Ascending aorta (tissue), 2 donors: Measurements from ENCODE around the gene TUBGCP2. TPM values are rescaled to one million over a fixed set of nuclear protein-coding genes. Genes with fewer than 3 reads are reported as not detected.

Source experiments
- DNase-seq, 2 donors: peaks; one replicate each; pipeline ENCODE4 v3.0.0-alpha.2; 2019; ENCODE audit warnings: low spot score in 2 of 2
- H3K27ac ChIP-seq, 2 donors: fragments of 200-600 bp; sonication (generic); one replicate each; pipeline ENCODE4 v1.5.1; 2016 to 2017; ENCODE audit warnings: mild to moderate bottlenecking in 1 of 2
- H3K27me3 ChIP-seq: fragments of 200-600 bp; sonication (generic); one replicate; pipeline ENCODE4 v1.5.1; 2017
- H3K36me3 ChIP-seq, 2 donors: fragments of 200-600 bp; sonication (generic); one replicate each; pipeline ENCODE4 v1.5.1; 2016
- H3K4me1 ChIP-seq, 2 donors: fragments of 200-600 bp; sonication (generic); one replicate each; pipeline ENCODE4 v1.5.1; 2016 to 2017; ENCODE audit warnings: mild to moderate bottlenecking in 1 of 2
- H3K4me3 ChIP-seq, 2 donors: fragments of 200-600 bp; sonication (generic); one replicate each; pipeline ENCODE4 v1.5.1; 2016 to 2017; ENCODE audit warnings: mild to moderate bottlenecking in 1 of 2
- H3K9me3 ChIP-seq, 2 donors: fragments of 200-600 bp; sonication (generic); one replicate each; pipeline ENCODE4 v1.5.1; 2016
- intact Hi-C: fragments of 100-400 bp; cut with DNase I; formaldehyde crosslinking; loops from one replicate; pipeline ENCODE4 v1.15.1; 2023
- total RNA-seq: library from RNA; depleted of rRNA; stranded (reverse); fragments of >200 nt; gene quantifications from one replicate; pipeline ENCODE4 v1.1.0, GENCODE V29; 2016
- TF ChIP-seq, protein P1 (sequence below), 3 experiments: fragments of 200-600 bp in 2 of 3; fragments of 450-650 bp in 1 of 3; sonication (generic) in 2 of 3; IDR thresholded peaks; one replicate each; pipeline ENCODE4 v1.5.1; 2016 to 2019; ENCODE audit warnings: antibody characterized with exemption in 3 of 3, mild to moderate bottlenecking in 1 of 3, moderate library complexity in 1 of 3

TUBGCP2 gene
- total RNA-seq, 1 donor from 2014 or later = 72.4 TPM

DNA sequence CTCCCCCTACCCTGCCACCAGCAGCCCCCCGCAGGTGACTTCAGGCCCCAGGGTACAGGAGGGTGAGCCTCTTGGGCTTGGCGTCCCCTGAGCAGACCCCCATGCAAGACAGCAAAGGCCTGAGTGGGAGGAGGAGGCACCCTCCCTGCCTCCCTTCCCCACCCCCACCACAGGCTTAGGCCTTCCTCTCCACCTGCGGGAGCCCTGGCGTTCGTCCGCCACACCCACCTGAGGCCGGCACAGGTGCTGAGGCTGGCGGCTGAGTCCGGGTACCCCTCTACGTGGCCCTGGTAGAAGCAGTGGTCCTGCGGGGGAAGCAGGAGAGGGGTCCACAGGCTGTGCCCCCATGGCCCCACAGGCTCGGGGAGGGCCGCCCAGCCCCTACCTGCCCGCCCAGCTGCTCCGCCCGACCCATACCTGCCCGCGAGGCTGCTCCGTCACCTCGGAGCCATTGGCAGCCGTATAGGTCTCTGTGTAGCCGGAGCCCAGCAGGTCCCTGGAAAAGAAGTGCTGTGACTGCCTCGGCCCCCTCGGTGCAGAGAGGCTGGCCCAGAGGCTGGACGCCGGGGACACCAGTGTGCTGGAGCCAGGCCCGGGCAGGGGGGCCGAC is 35.0 kb downstream of the TUBGCP2 start:
- Histone ChIP-seq H3K4me1 (peaks cover 0 to 3% of the 10 kb centered on the region in 2 donors), H3K36me3 (peaks cover 0 to 16% of the 10 kb centered on the region in 2 donors), H3K27ac (no peak overlapping the region), H3K9me3 (no peaks in the 10 kb centered on the region), H3K27me3 (no peaks in the 10 kb centered on the region), H3K4me3 (no peak overlapping the region)
- DNase-seq = no peak
- TF ChIP-seq, protein P1, sequence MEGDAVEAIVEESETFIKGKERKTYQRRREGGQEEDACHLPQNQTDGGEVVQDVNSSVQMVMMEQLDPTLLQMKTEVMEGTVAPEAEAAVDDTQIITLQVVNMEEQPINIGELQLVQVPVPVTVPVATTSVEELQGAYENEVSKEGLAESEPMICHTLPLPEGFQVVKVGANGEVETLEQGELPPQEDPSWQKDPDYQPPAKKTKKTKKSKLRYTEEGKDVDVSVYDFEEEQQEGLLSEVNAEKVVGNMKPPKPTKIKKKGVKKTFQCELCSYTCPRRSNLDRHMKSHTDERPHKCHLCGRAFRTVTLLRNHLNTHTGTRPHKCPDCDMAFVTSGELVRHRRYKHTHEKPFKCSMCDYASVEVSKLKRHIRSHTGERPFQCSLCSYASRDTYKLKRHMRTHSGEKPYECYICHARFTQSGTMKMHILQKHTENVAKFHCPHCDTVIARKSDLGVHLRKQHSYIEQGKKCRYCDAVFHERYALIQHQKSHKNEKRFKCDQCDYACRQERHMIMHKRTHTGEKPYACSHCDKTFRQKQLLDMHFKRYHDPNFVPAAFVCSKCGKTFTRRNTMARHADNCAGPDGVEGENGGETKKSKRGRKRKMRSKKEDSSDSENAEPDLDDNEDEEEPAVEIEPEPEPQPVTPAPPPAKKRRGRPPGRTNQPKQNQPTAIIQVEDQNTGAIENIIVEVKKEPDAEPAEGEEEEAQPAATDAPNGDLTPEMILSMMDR (IDR thresholded peaks at IDR 0.05) = no peak
- intact Hi-C loops = no loop called here

DNA sequence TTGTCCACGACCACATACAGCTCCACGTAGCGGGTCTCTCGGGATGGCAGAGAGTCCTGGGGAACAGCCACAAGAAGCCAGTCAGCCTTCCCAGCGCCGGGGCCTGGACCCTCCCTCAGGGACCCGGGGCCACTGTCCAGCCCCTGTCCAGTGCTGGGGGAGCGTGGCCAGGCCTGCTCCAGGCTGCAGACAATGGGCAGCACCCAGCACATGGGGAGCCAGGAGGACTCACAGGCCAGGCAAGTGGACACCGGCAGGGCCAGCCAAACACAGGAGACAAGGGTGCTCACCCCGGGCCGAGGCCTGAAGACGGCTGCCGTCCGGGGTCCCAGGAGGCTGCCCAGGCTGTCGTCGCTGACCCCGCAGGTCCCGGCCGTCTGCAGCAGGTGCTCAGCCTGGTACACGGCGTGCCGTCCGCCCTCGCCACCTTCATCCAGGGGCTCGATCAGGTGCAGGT is 35.7 kb downstream of the TUBGCP2 start:
- no peak overlapping the region for H3K27ac ChIP-seq
- no peak overlapping the region for H3K4me3 ChIP-seq
- H3K27me3 ChIP-seq = no peaks in the 10 kb centered on the region
- intact Hi-C loops = no loop called here
- peaks cover 0 to 15% of the 10 kb centered on the region in 2 donors for H3K36me3 ChIP-seq
- H3K9me3 ChIP-seq = no peaks in the 10 kb centered on the region
- TF ChIP-seq, protein P1 (IDR thresholded peaks at IDR 0.05) = no peak
- DNase-seq = no peak
- peaks cover 0 to 3% of the 10 kb centered on the region in 2 donors for H3K4me1 ChIP-seq

DNA sequence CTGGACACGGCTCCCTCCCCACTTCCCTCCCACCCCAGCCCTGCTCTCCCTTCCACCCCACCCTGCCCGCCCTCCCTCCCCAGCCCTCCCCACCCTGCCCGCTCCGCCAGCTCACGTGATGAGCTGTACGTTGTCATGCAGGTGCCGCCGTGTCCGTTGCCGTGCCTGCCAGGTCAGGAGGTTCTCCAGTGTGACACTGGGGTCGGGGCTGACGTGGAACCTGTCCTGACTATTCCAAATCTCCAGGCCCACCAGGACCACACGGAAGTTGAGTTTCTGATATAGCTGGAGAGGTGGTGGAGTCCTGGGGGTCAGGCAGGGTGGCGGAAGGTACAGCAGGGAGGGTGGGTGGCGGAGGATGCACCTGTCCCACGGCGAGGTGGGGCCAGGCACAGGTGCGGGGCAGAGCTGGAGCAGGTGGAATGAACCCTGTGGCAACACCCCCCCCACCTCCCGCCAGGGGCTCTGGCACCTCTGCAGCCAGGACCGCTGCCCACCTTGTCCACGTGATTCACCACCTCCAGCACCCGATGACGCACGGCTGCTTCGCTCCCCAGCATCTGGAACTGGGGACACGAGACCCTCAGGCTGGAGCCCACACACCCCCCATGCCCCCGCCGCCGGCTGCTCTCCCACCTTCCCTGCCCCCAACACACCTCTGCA is 36.2 kb downstream of the TUBGCP2 start:
- peaks cover 0 to 3% of the 10 kb centered on the region in 2 donors for H3K4me1 ChIP-seq
- no peaks in the 10 kb centered on the region for H3K9me3 ChIP-seq
- TF ChIP-seq, protein P1 (IDR thresholded peaks at IDR 0.05) = no peak
- no peak for DNase-seq
- H3K27me3 ChIP-seq = no peaks in the 10 kb centered on the region
- peaks cover 0 to 15% of the 10 kb centered on the region in 2 donors for H3K36me3 ChIP-seq
- H3K27ac ChIP-seq = no peak overlapping the region
- intact Hi-C loops = no loop called here
- H3K4me3 ChIP-seq = no peak overlapping the region

DNA sequence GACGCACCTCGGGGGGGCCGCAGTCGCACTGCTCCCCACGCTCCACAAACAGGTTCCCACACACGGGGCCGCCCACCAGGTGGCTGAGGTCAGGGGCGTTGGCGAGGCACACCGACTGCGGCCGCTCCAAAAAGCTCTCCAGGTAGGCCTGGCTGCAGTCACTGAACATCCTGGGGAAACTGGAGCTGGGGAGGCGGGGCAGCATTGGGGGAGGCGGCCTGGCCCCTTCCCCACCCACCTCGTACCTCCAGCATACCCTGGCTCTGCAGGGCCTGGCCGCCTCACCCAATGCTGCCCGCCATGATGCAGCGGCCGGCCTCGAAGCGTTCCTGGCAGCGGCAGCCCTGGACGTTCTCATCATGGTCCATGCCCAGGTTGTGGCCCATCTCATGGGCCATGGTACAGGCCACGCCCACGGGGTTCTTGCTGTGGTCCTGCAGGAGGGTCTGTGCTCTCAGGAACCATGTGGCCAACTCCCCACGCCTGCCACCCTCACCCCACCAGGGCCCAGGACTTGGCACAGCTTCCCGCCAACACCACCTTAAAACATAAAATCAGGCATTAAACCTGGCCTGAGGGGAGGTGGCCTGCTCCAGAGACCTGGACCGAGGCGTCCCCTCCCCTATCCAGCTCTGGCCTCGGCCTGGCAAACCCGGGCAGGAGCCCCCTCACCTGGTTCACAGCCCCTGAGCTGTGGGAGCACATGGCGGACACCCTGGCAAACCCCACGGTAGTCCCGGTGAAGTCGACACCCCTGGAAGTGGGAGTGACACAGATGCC is 37.0 kb downstream of the TUBGCP2 start:
- intact Hi-C loops = no loop called here

DNA sequence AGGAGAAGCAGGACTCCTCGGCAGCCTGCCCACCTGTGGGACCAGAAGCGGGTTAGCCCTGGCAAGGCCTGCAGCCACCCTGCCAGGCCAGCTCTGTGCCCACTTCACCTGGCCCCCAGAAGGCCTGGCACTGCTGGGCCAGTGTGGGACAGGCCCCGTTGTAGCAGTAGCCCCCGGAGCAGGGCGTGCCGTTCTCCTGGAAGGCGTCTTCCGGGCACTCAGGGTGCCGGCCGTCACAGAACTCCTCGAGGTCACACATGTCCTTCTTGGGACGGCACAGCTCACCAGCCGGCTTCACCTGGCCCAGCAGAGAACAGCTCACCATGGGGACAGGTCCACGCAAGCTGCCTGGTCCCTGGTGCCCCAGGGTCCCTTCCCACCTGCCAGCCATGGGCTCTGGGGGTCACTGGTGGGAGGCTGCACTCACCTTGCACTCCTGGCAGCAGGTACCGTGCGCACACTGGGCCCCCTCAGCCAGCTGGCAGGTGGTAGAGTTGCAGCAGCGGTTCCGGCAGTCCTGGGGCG is 37.8 kb downstream of the TUBGCP2 start:
- H3K9me3 ChIP-seq = no peaks in the 10 kb centered on the region
- no peak for DNase-seq
- H3K36me3 ChIP-seq = peaks cover 0 to 15% of the 10 kb centered on the region in 2 donors
- H3K27ac ChIP-seq = no peak overlapping the region
- intact Hi-C loops = no loop called here
- H3K4me1 ChIP-seq = no peaks in the 10 kb centered on the region
- no peaks in the 10 kb centered on the region for H3K27me3 ChIP-seq
- TF ChIP-seq, protein P1 (IDR thresholded peaks at IDR 0.05) = no peak
- no peak overlapping the region for H3K4me3 ChIP-seq

More for the DNA sequence above, 37.0 kb downstream of the TUBGCP2 start:
- TF ChIP-seq, protein P1 (IDR thresholded peaks at IDR 0.05) = no peak
- peaks cover 0 to 15% of the 10 kb centered on the region in 2 donors for H3K36me3 ChIP-seq
- H3K4me3 ChIP-seq = no peak overlapping the region
- H3K27me3 ChIP-seq = no peaks in the 10 kb centered on the region
- no peak for DNase-seq
- no peak overlapping the region for H3K27ac ChIP-seq
- H3K9me3 ChIP-seq = no peaks in the 10 kb centered on the region
- peaks cover 0 to 3% of the 10 kb centered on the region in 2 donors for H3K4me1 ChIP-seq
